Right atrium auricular region (tissue), 2 donors: Measurements from ENCODE around the gene ROCK2. TPM values are rescaled to one million over a fixed set of nuclear protein-coding genes. Genes with fewer than 3 reads are reported as not detected.

ENCODE experiments used
- DNase-seq: peaks from one replicate; pipeline ENCODE4 v3.0.0-alpha.2; 2019; ENCODE audit warnings: low spot score
- H3K27ac ChIP-seq, 2 donors: fragments of 200-600 bp; sonication (generic); 1 replicate in 1 of 2; 2 replicates in 1 of 2; pipeline ENCODE4 v1.5.1; 2016 to 2019
- H3K27me3 ChIP-seq, 2 donors: fragments of 200-600 bp; sonication (generic); one replicate each; pipeline versions ENCODE4 v1.5.1 to v1.6.0; 2017 to 2019
- H3K36me3 ChIP-seq: fragments of 200-600 bp; sonication (generic); one replicate; pipeline ENCODE4 v1.5.1; 2016
- H3K4me1 ChIP-seq, 2 donors: fragments of 200-600 bp; sonication (generic); one replicate each; pipeline versions ENCODE4 v1.5.1 to v1.6.0; 2017 to 2019
- H3K4me3 ChIP-seq, 2 donors: fragments of 200-600 bp; sonication (generic); 1 replicate in 1 of 2; 2 replicates in 1 of 2; pipeline ENCODE4 v1.5.1; 2017 to 2019; ENCODE audit warnings: mild to moderate bottlenecking in 1 of 2, moderate library complexity in 1 of 2
- H3K9me3 ChIP-seq, 2 donors: fragments of 200-600 bp; sonication (generic); one replicate each; pipeline ENCODE4 v1.5.1; 2019
- total RNA-seq, 2 donors: library from RNA; depleted of rRNA; stranded (reverse); fragments of >200 nt; gene quantifications; one replicate each; pipeline ENCODE4 v1.1.0, GENCODE V29; 2016
- TF ChIP-seq, protein P1 (sequence below), 2 donors: fragments of 200-600 bp; sonication (generic); IDR thresholded peaks; one replicate each; pipeline ENCODE4 v1.5.1; 2019; ENCODE audit warnings: antibody characterized with exemption in 2 of 2

The ROCK2 gene
- total RNA-seq, 2 donors from 2014 or later = 32.3 to 32.6 TPM

DNA sequence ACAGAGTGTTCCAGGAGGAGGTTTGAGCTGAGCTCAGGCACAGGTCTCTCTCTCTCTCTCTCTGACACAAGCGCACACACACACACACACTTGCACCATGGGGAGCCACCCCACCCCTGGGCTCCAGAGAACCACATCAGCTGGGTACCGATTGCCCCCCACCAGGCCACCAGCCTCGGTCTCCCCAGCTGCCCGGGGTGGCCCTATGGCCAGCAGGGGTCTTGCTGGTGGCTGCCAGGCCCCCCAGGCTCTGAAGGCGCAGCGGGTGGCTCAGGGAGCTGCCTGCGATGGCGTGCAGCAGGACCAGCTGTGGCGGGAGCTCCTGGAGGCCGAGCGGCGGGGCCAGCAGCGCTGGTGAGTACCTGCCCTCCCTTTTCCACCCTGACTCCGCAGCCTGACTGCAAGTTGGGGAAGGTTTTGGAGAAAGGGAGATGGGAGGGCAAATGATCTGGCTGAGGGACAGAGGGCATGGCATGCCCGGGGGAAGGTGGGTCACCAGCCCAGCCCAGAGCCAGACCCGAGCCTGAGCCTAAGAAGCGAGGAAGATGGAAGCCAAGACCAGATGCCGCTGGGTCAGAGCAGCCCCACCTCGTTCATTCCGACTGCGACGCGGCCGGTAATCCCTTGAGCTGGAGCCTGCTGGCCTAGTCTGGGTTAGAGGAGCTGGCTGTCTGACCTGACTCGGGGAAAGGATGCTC lies 211.0 kb downstream of the ROCK2 start:
- TF ChIP-seq, protein P1, sequence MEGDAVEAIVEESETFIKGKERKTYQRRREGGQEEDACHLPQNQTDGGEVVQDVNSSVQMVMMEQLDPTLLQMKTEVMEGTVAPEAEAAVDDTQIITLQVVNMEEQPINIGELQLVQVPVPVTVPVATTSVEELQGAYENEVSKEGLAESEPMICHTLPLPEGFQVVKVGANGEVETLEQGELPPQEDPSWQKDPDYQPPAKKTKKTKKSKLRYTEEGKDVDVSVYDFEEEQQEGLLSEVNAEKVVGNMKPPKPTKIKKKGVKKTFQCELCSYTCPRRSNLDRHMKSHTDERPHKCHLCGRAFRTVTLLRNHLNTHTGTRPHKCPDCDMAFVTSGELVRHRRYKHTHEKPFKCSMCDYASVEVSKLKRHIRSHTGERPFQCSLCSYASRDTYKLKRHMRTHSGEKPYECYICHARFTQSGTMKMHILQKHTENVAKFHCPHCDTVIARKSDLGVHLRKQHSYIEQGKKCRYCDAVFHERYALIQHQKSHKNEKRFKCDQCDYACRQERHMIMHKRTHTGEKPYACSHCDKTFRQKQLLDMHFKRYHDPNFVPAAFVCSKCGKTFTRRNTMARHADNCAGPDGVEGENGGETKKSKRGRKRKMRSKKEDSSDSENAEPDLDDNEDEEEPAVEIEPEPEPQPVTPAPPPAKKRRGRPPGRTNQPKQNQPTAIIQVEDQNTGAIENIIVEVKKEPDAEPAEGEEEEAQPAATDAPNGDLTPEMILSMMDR (IDR thresholded peaks at IDR 0.05) = no peak
- DNase-seq = no peak
- H3K4me1 ChIP-seq = peaks cover 0 to 27% of the 10 kb centered on the region in 2 donors
- H3K27me3 ChIP-seq = no peaks in the 10 kb centered on the region
- H3K36me3 ChIP-seq = no peaks in the 10 kb centered on the region
- H3K4me3 ChIP-seq = peak overlapping the region; percentile 32 to 56
- no peaks in the 10 kb centered on the region for H3K9me3 ChIP-seq
- H3K27ac ChIP-seq = peak overlapping the region in 1 of 2 donors; percentile 15

DNA sequence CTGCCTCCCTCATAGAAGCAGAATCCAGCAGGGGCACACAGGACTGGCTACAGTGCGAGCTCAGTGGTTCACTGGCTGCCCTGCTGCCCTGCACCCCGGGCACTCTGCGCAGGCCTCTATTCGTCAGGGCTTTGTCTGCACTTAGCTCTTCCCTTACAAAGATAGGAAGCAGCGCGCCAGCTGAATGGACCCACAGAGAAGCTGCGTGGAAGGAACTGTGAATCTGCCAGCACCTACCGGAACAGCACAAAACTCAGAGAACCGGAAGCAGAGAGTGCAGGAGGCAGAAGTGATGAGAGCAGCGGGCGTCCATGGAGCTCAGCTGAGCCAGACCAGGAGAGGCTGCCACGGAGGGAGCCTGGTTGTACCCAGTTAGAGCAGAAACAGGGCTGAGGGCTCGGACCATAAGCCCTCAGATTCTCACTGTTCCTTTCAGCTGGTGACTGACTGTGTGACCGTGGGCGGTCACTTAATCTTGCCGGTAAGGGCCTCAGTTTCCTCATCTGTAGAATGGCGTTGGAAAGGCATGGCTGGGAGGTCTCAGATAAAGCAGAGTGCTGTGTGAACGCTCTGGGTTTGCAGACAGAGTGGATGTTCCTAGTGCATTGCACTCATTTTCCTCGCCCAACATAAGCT lies 212.3 kb downstream of the ROCK2 start:
- H3K4me3 ChIP-seq = peak overlapping the region in 1 of 2 donors; percentile 56
- TF ChIP-seq, protein P1 (IDR thresholded peaks at IDR 0.05) = no peak
- no peak for DNase-seq
- H3K4me1 ChIP-seq = peaks cover 0 to 27% of the 10 kb centered on the region in 2 donors
- no peak overlapping the region for H3K27ac ChIP-seq
- H3K9me3 ChIP-seq = no peaks in the 10 kb centered on the region
- H3K36me3 ChIP-seq = no peaks in the 10 kb centered on the region
- H3K27me3 ChIP-seq = no peaks in the 10 kb centered on the region

DNA sequence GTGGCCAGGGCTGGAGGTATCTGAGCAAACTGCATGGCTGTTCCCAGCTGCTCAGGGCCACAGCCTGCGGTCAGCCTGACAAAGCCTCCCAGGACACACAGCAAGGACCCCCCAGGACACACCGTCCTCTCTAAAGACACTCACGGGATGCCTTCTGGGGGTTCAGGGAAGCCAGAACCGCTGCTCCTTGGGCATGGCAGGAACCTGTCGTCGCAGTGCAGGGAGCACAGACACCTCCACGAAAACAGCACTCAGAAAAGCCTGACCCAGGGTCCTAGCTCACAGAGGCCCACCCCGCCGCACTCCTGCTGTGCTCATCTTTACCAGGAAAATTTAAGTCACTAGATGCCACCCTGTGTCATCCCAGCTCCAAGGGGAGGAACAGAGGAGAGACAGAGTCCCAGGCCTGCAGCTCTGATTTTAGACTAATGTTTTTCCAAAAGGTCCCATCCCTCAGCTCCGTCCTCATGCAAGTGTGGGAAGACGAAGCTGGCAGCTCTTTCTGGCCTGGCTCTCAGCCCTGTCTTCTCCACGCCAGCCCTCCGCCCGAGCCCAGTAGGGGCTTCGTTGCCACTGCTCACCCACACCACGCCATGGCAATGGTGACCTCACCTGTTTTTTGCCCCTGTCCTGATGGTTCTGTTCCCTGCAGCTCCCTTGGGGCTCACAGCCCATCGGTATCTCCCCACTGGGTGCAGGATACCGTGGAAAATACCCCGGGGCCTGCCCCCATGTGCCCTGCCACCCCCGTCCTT lies 213.1 kb downstream of the ROCK2 start:
- H3K27me3 ChIP-seq = no peaks in the 10 kb centered on the region
- DNase-seq = no peak
- peaks cover 0 to 27% of the 10 kb centered on the region in 2 donors for H3K4me1 ChIP-seq
- no peaks in the 10 kb centered on the region for H3K36me3 ChIP-seq
- no peak overlapping the region for H3K27ac ChIP-seq
- no peak overlapping the region for H3K4me3 ChIP-seq
- H3K9me3 ChIP-seq = no peaks in the 10 kb centered on the region
- TF ChIP-seq, protein P1 (IDR thresholded peaks at IDR 0.05) = no peak

Other genes starting within 250 kb of the ROCK2 start
- gene SLC66A3, start 189.2 kb downstream of the ROCK2 start, total RNA-seq = 10 to 100 TPM; 18.7 to 19.2 TPM
- 10 to 100 TPM; 19.1 to 20.2 TPM for gene E2F6, start 121.5 kb upstream of the ROCK2 start, total RNA-seq
- 1 to 10 TPM; 3.1 to 7.6 TPM for gene GREB1, start 189.4 kb upstream of the ROCK2 start, total RNA-seq